GM13977 (cell line): ENCODE data around the gene DKKL1.
A peak's percentile ranks its signal among the peaks of the same experiment; 100 is the strongest.

Source experiments
- DNase-seq: peaks from one replicate; pipeline ENCODE4 v3.0.0; 2012; ENCODE audit warnings: low spot score
- in situ Hi-C: fragments of 300-500 bp; cut with MboI; formaldehyde crosslinking; loops from one replicate; pipeline ENCODE4 v1.12.0; 2022; ENCODE audit warnings: low sequenced_read_pairs, low pct_unique_long_range_greater_than_20kb, mixed read lengths, inconsistent platforms; ENCODE audit not compliant: unreplicated experiment
- TF ChIP-seq, protein P1 (sequence below): IDR thresholded peaks from 2 replicates; pipeline ENCODE4 v1.5.1; 2012; ENCODE audit warnings: mild to moderate bottlenecking, control low read depth; ENCODE audit not compliant: insufficient read depth; ENCODE audit errors: extremely low read depth, missing control alignments

The DKKL1 gene

DNA sequence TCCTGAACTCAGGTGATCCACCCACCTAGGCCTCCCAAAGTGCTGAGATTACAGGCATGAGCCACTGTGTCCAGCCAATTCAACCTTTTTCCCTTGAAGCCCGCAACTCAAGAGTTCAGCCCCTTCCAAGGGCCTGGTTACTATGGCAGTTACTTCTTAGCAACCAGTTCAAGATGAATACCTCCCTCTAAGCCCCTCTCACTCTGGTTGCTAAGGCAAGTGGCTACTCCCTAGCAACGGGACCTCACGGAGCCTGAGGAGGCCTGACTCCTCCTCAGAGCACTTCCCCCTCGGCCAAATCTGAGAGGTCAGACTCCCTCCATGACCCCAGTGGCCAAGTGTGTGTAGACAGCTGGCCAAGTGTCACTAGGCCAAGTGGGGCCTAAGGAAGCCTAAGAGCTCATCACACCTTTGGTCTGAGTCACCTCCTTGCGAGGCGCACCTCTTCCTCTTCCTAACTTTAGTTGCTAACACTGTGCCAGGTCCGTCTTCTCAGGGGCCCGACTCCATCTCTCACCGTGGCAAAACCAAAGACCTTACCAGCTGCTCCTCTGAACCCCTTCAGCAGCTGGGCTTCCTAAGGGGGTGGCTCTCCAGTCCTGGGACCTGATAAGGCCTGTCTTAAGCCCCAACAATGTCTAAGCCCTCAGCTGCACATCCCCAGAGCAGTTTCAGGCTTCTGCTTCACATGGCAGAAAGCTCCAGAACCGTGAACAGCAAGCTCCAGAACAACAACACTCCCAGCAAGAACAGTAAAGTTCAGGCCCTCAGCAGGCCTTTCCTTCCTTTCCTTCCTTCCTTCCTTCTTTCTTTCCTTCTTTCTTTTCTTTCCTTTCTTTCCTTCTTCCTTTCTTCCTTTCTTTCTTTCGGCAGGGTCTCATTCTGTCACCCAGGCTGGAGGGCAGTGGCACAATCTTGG is 18.9 kb upstream of the DKKL1 start:
- in situ Hi-C loops: no loop called here
- DNase-seq: no peak
- TF ChIP-seq, protein P1, sequence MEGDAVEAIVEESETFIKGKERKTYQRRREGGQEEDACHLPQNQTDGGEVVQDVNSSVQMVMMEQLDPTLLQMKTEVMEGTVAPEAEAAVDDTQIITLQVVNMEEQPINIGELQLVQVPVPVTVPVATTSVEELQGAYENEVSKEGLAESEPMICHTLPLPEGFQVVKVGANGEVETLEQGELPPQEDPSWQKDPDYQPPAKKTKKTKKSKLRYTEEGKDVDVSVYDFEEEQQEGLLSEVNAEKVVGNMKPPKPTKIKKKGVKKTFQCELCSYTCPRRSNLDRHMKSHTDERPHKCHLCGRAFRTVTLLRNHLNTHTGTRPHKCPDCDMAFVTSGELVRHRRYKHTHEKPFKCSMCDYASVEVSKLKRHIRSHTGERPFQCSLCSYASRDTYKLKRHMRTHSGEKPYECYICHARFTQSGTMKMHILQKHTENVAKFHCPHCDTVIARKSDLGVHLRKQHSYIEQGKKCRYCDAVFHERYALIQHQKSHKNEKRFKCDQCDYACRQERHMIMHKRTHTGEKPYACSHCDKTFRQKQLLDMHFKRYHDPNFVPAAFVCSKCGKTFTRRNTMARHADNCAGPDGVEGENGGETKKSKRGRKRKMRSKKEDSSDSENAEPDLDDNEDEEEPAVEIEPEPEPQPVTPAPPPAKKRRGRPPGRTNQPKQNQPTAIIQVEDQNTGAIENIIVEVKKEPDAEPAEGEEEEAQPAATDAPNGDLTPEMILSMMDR: no peak

DNA sequence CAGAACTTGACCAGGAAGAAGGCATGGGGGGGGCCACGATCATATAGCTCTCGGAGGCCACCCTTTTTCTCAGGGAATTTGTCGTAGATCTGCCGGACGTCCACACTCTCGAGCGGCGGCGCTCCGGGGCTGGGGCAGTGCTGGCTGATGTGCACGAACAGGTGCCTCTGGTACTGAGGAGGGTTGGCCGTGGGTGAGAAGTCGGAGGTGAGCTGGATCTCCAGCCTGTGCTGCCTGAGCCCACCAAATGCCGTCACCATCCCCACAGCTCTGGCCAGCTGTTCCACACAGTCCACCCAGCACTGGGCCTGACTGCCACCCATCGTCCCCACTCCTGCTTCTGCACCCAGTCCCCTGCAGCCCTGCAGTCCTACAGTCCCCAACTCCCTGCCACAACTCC is 16.5 kb upstream of the DKKL1 start:
- in situ Hi-C loops: no loop called here
- TF ChIP-seq, protein P1: no peak
- DNase-seq: no peak

DNA sequence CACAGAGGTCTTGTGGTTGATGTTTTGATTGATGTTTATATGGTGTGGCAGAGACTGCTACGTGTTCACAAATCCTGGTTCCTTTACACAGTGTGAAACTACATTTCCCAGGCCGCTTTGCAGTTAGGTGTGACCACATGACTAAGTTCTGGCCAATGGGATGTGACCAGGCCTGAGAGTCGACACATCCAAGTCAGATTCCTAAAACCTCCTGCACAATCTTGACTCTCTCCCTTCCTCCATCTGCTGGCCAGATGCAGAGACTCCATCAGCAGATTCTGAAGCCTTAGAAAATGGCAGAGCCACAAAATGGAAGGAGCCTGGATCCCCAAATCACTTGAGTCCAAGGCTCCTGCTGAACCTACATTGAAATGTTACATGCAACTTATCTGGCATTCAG is 15.8 kb upstream of the DKKL1 start:
- TF ChIP-seq, protein P1: no peak
- DNase-seq: peak; percentile 60
- in situ Hi-C loops: no loop called here

DNA sequence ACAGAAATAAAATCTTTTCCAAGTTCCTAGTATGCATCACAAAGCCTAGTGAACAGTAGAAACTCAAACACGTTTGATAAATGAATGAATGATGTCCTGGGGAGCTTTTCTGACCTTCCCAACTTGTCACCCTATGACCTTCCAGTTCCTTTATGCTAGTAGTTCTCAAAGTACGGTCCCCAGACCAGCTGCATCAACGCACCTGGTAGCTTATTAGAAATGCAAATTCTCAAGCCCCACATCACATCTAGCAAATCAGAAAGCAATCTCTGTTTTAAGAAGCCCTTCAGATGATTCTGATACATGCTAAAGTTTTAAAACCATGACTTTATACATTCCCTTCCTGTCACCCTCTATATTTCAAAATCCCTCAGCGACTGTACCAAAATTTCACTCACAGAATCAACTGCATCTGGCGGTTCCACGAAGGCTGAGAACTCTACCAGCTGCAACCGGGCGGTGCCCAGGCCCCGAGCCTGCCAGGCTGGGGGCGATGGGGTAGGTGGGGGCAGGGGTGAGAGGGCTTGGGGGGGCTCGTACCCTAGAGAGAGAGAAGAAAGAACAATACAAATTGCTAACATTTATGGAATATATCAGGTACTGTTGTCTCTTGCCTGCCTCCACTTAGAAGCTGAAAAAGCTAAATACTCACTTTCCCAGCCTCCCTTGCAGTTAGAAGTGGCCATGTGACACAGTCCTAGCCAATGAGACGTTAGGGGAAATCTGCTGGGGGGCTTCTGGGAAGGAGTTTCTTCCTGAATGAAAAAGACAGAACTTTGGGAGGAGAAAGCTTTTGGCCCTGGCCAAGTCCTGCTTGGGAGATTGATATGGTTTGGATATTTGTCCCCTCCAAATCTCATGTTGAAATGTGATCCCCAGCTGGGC is 15.1 kb upstream of the DKKL1 start:
- DNase-seq: no peak
- TF ChIP-seq, protein P1: no peak
- in situ Hi-C loops: no loop called here

DNA sequence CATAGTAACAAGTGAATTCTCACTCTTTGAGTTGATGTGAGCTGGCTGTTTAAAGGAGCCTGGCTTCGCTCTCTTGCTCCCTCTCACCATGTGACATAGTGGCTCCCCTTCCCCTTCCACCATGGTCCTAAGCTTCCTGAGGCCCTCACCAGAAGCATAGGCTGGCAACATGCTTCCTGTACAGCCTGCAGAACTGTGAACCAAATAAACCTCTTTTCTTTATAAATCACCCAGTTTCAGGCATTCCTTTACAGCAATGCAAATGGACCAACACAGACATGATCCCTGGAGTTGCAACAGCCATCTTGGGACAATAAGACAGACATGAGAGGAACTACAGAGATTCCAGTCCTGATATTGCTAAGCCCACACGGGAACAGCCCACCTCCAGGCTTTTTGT is 14.1 kb upstream of the DKKL1 start:
- DNase-seq: no peak
- TF ChIP-seq, protein P1: no peak
- in situ Hi-C loops: no loop called here

DNA sequence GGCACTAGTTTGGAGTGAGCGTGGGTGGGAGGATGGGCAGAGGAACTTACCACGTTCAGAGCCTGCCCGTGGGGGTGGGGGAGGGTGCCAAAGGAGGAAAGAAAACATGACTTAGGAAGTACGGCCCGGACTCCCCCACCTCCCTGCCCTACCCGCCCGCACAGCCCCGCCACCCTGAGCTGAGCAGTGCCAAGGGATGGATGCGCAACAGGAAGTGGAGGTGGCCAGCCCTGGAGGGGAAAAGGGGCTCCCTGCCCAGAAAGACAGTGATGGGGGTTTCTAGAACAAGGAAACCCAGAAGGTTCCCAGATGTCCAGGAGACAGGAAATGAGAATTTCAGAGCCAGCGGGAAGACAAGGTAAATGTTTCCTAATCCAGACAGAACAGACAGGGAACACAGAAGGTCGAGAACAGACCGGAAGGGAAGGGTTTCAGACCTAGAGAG is 7.7 kb upstream of the DKKL1 start:
- TF ChIP-seq, protein P1: no peak
- in situ Hi-C loops: no loop called here
- DNase-seq: peak; percentile 8
